K562 (cell line): Measurements from ENCODE around the gene FCHO2. TPM values are rescaled to one million over a fixed set of nuclear protein-coding genes. Genes with fewer than 3 reads are reported as not detected.

Experiments used
- ATAC-seq: fragments of 200-7000 bp; cut with Tn5 transposase; 3 replicates; pipeline ENCODE4 v1.9.1; 2020; ENCODE audit warnings: moderate library complexity
- BruUV-seq: library from RNA; stranded (reverse); fragments of 400-500 nt; replicated peaks from 2 replicates; lab custom pipeline; 2021; lab: Mats Ljungman, UMichigan
- CTCF ChIA-PET: fragments of 300-600 bp; formaldehyde crosslinking; extraction: SDS; loops from one replicate; lab custom pipeline; 2021; ENCODE audit warnings: low intra/inter-chr PET ratio; lab: Yijun Ruan, JAX
- POLR2A ChIA-PET: fragments of 300-600, 350-650 bp; sonication (Branson Sonifier 250); formaldehyde crosslinking; extraction: SDS; loops from one replicate; lab custom pipeline; 2021; ENCODE audit warnings: antibody characterized with exemption, inconsistent platforms; lab: Yijun Ruan, JAX
- DNase-seq, 4 experiments: peaks; one replicate each; pipeline versions ENCODE4 v3.0.0 to v3.0.0-alpha.2; 2011 to 2018; ENCODE audit warnings: low spot score in 3 of 4, mixed read lengths in 3 of 4; ENCODE audit errors: extremely low read depth in 1 of 4
- FAIRE-seq: peaks from 2 replicates; lab custom pipeline; 2011; peaks lifted over from hg19 to GRCh38; lab: Jason Lieb, UNC
- H2AFZ ChIP-seq: 2 replicates; pipeline ENCODE4 v1.6.0; 2011; ENCODE audit warnings: low read depth, low read length, control low read depth, inconsistent platforms
- H3K27ac ChIP-seq: fragments of 200-600 bp; 3 replicates; pipeline ENCODE4 v1.8.0; 2011; ENCODE audit warnings: low read depth, mild to moderate bottlenecking, control low read depth, inconsistent platforms, low read length, moderate library complexity, mixed read lengths; ENCODE audit errors: extremely low read depth
- H3K27me3 ChIP-seq, 2 experiments: fragments of 300-600 bp in 1 of 2; 2 replicates in 1 of 2; 3 replicates in 1 of 2; pipeline versions ENCODE4 v1.6.0 to v1.8.0; 2011; ENCODE audit warnings: inconsistent platforms in 2 of 2, low read length in 2 of 2, mild to moderate bottlenecking in 1 of 2, mixed read lengths in 1 of 2, moderate library complexity in 1 of 2; ENCODE audit not compliant: control insufficient read depth in 2 of 2, insufficient read depth in 2 of 2
- H3K36me3 ChIP-seq: fragments of 300-600 bp; 3 replicates; pipeline ENCODE4 v1.8.0; 2011; ENCODE audit warnings: mild to moderate bottlenecking, low read length, inconsistent platforms; ENCODE audit not compliant: control insufficient read depth, insufficient read depth
- H3K4me1 ChIP-seq, 2 experiments: fragments of 200-600 bp in 1 of 2; replicated peaks in 1 of 2; 2 replicates in 1 of 2; 3 replicates in 1 of 2; pipeline versions ENCODE4 v1.5.1 to v1.8.0; 2011; ENCODE audit warnings: inconsistent platforms in 2 of 2, low read length in 2 of 2, mild to moderate bottlenecking in 1 of 2, mixed read lengths in 1 of 2, moderate library complexity in 1 of 2; ENCODE audit not compliant: control insufficient read depth in 2 of 2, insufficient read depth in 2 of 2
- H3K4me2 ChIP-seq: 2 replicates; pipeline ENCODE4 v1.6.1; 2011; ENCODE audit warnings: low read length, control low read depth, inconsistent platforms, mixed read lengths; ENCODE audit not compliant: insufficient read depth
- H3K4me3 ChIP-seq: fragments of 200-600 bp; sonication (generic), shearing (Covaris generic); 2 replicates; pipeline ENCODE4 v1.5.1; 2016; ENCODE audit warnings: control low read depth, inconsistent platforms
- H3K79me2 ChIP-seq: fragments of 200-600 bp; 3 replicates; pipeline ENCODE4 v1.8.0; 2011; ENCODE audit warnings: low read length, inconsistent platforms; ENCODE audit not compliant: control insufficient read depth, insufficient read depth
- H3K9ac ChIP-seq, 2 experiments: 2 replicates each; pipeline versions ENCODE4 v1.6.0 to v1.6.1; 2011; ENCODE audit warnings: low read depth in 2 of 2, low read length in 2 of 2, control low read depth in 1 of 2, inconsistent platforms in 1 of 2, mild to moderate bottlenecking in 1 of 2, mixed read lengths in 1 of 2; ENCODE audit not compliant: insufficient read depth in 1 of 2
- H3K9me1 ChIP-seq: one replicate; pipeline ENCODE4 v1.6.0; 2011; ENCODE audit warnings: inconsistent platforms, mild to moderate bottlenecking, low read length, moderate library complexity; ENCODE audit not compliant: control insufficient read depth, insufficient read depth
- H3K9me3 ChIP-seq: replicated peaks from 2 replicates; pipeline ENCODE4 v1.5.1; 2011; ENCODE audit warnings: low read depth, low read length, inconsistent platforms; ENCODE audit not compliant: control insufficient read depth, insufficient read depth
- H4K20me1 ChIP-seq: replicated peaks from 2 replicates; pipeline ENCODE4 v1.6.1; 2011; ENCODE audit warnings: low read length, inconsistent platforms, mixed read lengths; ENCODE audit not compliant: control insufficient read depth, insufficient read depth
- HDGF ChIP-seq: fragments of 450-650 bp; IDR thresholded peaks from 2 replicates; pipeline ENCODE4 v1.6.1; 2016
- RBM25 ChIP-seq: fragments of 200-400 bp; formaldehyde crosslinking; IDR thresholded peaks from 2 replicates; pipeline ENCODE4 v1.6.1; 2018; ENCODE audit warnings: low read length, low read depth, moderate library complexity; ENCODE audit not compliant: severe bottlenecking
- RFX5 ChIP-seq: IDR thresholded peaks from 2 replicates; pipeline ENCODE4 v1.6.1; 2011; ENCODE audit warnings: low read depth, mild to moderate bottlenecking, improper control_type of control experiment, low read length
- TAF7 ChIP-seq: fragments of 450-650 bp; IDR thresholded peaks from 2 replicates; pipeline ENCODE4 v1.6.1; 2016; ENCODE audit warnings: missing genetic modification characterization, missing compliant biosample characterization
- TBL1XR1 ChIP-seq, 2 experiments: IDR thresholded peaks; 2 replicates each; pipeline ENCODE4 v1.6.1; 2012; ENCODE audit warnings: improper control_type of control experiment in 2 of 2, low read length in 2 of 2, mild to moderate bottlenecking in 1 of 2
- ZNF124 ChIP-seq: sonication (generic); formaldehyde crosslinking; IDR thresholded peaks from 2 replicates; pipeline ENCODE4 v1.8.1; 2022; ENCODE audit warnings: missing genetic modification reagents
- ZNF263 ChIP-seq: sonication (generic); formaldehyde crosslinking; IDR thresholded peaks from 2 replicates; pipeline ENCODE4 v1.8.0; 2022; ENCODE audit warnings: mild to moderate bottlenecking, missing genetic modification reagents, borderline replicate concordance
- ZNF507 ChIP-seq: conservative IDR thresholded peaks from 2 replicates; pipeline ENCODE4 v1.6.1; 2017; ENCODE audit warnings: missing genetic modification characterization, missing compliant biosample characterization
- WGBS: fragments of 100-300 bp; shearing (Covaris generic); methylation state at CpG from one replicate; pipeline ENCODE4 v1.1.6; 2016; ENCODE audit warnings: low coverage, mixed read lengths; ENCODE audit not compliant: insufficient coverage; ENCODE audit errors: missing lambda C conversion rate; 5-methylcytosine and 5-hydroxymethylcytosine counted together
- in situ Hi-C: fragments of 300-500 bp; cut with MboI; formaldehyde crosslinking; loops from 4 replicates; pipeline ENCODE4 v1.15.0; 2018; ENCODE audit warnings: inconsistent platforms, mixed read lengths
- intact Hi-C: fragments of 100-400 bp; cut with micrococcal nuclease; formaldehyde crosslinking; loops from 2 replicates; pipeline ENCODE4 v1.14.2; 2022
- polyA plus RNA-seq, 8 experiments: library from polyadenylated mRNA; depleted of rRNA in 4 of 8; stranded (reverse) in 5 of 8; unstranded in 3 of 8; fragments of >200 nt; fragmentation: Nextera tagmentation in 2 of 8; fragmentation: Illumina TruSeq in 1 of 8; extraction: Ambion mirVana in 2 of 8; extraction: Trizol in 1 of 8; gene quantifications; 2 replicates each; pipeline versions ENCODE4 v1.2.1 to v1.2.3, GENCODE V29; 2011 to 2014; ENCODE audit warnings: inconsistent platforms in 1 of 8, missing spikeins in 1 of 8
- total RNA-seq, 7 experiments: library from RNA; depleted of rRNA in 6 of 7; stranded (reverse); fragments of >200 nt in 6 of 7; fragmentation: Illumina TruSeq in 2 of 7; extraction: Trizol in 2 of 7; gene quantifications; 2 replicates each; pipeline versions ENCODE4 v1.2.1 to v1.2.3, GENCODE V29; 2011 to 2021; ENCODE audit warnings: low replicate concordance in 1 of 7

The FCHO2 gene
- total and polyA plus RNA-seq, 9 of the 15 experiments (the other 6 are each of a cell fraction or from before 2014, with no cell fraction given), result 4.4 to 13.4 (median 8.3) TPM

DNA sequence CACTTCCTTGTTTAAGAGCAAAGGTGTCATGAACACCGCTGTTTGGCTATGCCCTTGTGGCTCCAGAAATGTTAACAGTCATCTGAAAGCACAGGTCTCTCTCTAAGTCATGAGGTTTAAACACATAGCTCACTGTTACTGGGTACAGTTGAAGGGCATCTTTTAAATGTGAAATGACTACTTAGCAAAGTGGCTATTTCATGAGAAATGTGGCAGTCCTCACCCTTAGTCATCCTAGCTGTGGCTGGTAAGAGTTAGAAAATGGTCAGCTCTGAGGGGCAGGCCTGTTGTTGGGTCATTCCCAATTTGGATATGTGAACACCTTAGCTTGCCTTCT, 140.4 kb downstream of the FCHO2 start:
- Histone ChIP-seq H3K9me1 (no peaks in the 10 kb centered on the region), H3K9me3 (no peaks in the 10 kb centered on the region), H3K9ac (no peak overlapping the region), H3K27ac (no peak overlapping the region), H3K4me2 (no peak overlapping the region), H3K4me3 (no peak overlapping the region), H3K27me3 (no peaks in the 10 kb centered on the region), H3K4me1 (peaks cover 0 to 4% of the 10 kb centered on the region in 2 experiments; a peak in 2 of 5 replicates), H3K36me3 (no peaks in the 10 kb centered on the region), H3K79me2 (no peaks in the 10 kb centered on the region), H4K20me1 (no peaks in the 10 kb centered on the region), H2AFZ (no peak overlapping the region)
- ATAC-seq (no peak), FAIRE-seq (no peak), DNase-seq (no peak)
- intact Hi-C loops, result no loop called here
- ChIA-PET POLR2A (interaction anchor here (0.8 kb wide), 1 partner anchor 14 kb away, joined by 4 read pairs; no protein-coding TSS in a partner anchor), CTCF (no interaction called here)
- WGBS, result 22% methylated on average over 1 of the region's 1 CpG
- in situ Hi-C loops, result no loop called here
- no TSS peak for BruUV-seq
- TF ChIP-seq ZNF263 (CRISPR knock-in tag), result no peak
- TF ChIP-seq HDGF, result no peak

DNA sequence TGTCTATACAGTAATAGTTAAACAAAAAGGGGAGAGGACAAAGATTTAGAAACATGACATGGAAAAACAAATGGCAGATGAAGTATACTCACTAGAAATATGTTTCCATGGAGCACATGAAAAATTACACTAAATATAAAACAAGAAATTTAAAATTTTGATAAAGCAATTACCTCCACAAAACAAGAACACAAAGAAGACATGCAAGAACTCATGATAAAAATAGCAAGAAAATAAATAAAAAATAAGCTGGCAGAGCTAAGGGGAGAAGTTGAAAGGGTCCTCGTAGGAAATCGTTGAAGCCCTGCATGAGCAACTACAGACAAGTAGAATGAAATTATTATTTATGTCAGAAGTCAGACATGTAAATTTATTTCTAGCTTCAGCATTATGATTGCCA, 141.9 kb downstream of the FCHO2 start:
- WGBS, result 3% methylated on average over 2 of the region's 2 CpGs
- Histone ChIP-seq H3K27ac (no peak overlapping the region), H2AFZ (no peak overlapping the region), H4K20me1 (no peaks in the 10 kb centered on the region), H3K9me3 (no peaks in the 10 kb centered on the region), H3K9me1 (no peaks in the 10 kb centered on the region), H3K4me3 (no peak overlapping the region), H3K36me3 (no peaks in the 10 kb centered on the region), H3K4me2 (no peak overlapping the region), H3K9ac (no peak overlapping the region), H3K27me3 (no peaks in the 10 kb centered on the region), H3K4me1 (peaks cover 0 to 4% of the 10 kb centered on the region in 2 experiments; a peak in 2 of 5 replicates), H3K79me2 (no peaks in the 10 kb centered on the region)
- in situ Hi-C loops (no loop called here), intact Hi-C loops (no loop called here)
- TF ChIP-seq TAF7, result no peak
- TF ChIP-seq TBL1XR1 (IDR thresholded peaks at IDR 0.05; ENCODE audit: low read length in 2 of 2), result no peak
- no peak for TF ChIP-seq RFX5
- peak; percentile 69 for TF ChIP-seq RBM25
- 0 out of 2 replicates have a peak, but pooled peaks have one; percentile 24 for TF ChIP-seq ZNF507 (tag)
- no peak for TF ChIP-seq ZNF124 (CRISPR knock-in tag)
- FAIRE-seq, result no peak
- no peak for DNase-seq
- no TSS peak for BruUV-seq
- no peak for ATAC-seq
- CTCF ChIA-PET, result no interaction called here
- POLR2A ChIA-PET, result interaction anchor here (2.0 kb wide), 1 partner anchor 17 kb away, joined by 7 read pairs; no protein-coding TSS in a partner anchor
